Measurements from ENCODE around the gene SLC30A5.

- no peak for TF ChIP-seq EZH2 (IDR thresholded peaks at IDR 0.05; ENCODE audit: borderline replicate concordance, insufficient read depth, low read depth, low read length, poor library complexity, severe bottlenecking)
- TF ChIP-seq, protein P1, sequence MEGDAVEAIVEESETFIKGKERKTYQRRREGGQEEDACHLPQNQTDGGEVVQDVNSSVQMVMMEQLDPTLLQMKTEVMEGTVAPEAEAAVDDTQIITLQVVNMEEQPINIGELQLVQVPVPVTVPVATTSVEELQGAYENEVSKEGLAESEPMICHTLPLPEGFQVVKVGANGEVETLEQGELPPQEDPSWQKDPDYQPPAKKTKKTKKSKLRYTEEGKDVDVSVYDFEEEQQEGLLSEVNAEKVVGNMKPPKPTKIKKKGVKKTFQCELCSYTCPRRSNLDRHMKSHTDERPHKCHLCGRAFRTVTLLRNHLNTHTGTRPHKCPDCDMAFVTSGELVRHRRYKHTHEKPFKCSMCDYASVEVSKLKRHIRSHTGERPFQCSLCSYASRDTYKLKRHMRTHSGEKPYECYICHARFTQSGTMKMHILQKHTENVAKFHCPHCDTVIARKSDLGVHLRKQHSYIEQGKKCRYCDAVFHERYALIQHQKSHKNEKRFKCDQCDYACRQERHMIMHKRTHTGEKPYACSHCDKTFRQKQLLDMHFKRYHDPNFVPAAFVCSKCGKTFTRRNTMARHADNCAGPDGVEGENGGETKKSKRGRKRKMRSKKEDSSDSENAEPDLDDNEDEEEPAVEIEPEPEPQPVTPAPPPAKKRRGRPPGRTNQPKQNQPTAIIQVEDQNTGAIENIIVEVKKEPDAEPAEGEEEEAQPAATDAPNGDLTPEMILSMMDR (IDR thresholded peaks at IDR 0.05): no peak
Observed at GRCh38 chr5:69149676-69150010, 55.8 kb downstream of the SLC30A5 start.
